ENCODE measurements around the gene MFGE8.

GRCh38 chr15:88859550-88859949 lies 53.6 kb downstream of the MFGE8 start:
- TF ChIP-seq EZH2 (IDR thresholded peaks at IDR 0.05; ENCODE audit: insufficient read depth, poor library complexity, severe bottlenecking), result no peak
- no peak for TF ChIP-seq EZH2phosphoT487 (IDR thresholded peaks at IDR 0.05; ENCODE audit: insufficient read depth, low read depth)

Measured in GM23248 (cell line).